HCT116 (cell line): ENCODE data around the gene EXOSC7.

ENCODE experiments used
- JUND ChIP-seq: IDR thresholded peaks from 2 replicates; pipeline ENCODE4 v1.6.1; 2012
- POLR2AphosphoS5 ChIP-seq: IDR thresholded peaks from 2 replicates; pipeline ENCODE4 v1.6.1; 2011; ENCODE audit warnings: mild to moderate bottlenecking, low read depth, low read length, moderate library complexity
- RAD21 ChIP-seq: IDR thresholded peaks from 2 replicates; pipeline ENCODE4 v1.6.1; 2012; ENCODE audit warnings: low read depth, mild to moderate bottlenecking
- REST ChIP-seq: IDR thresholded peaks from 2 replicates; pipeline ENCODE4 v1.6.1; 2012; ENCODE audit warnings: low read depth
- TCF7L2 ChIP-seq: IDR thresholded peaks from 2 replicates; pipeline ENCODE4 v1.7.0; 2011; ENCODE audit warnings: borderline replicate concordance, inconsistent platforms; ENCODE audit not compliant: insufficient read depth, insufficient read length; ENCODE audit errors: extremely low read depth
- YY1 ChIP-seq: IDR thresholded peaks from 2 replicates; pipeline ENCODE4 v1.6.1; 2011; ENCODE audit warnings: low read length, low read depth, moderate library complexity, mild to moderate bottlenecking; ENCODE audit not compliant: insufficient replicate concordance; ENCODE audit errors: extremely low read depth
- TF ChIP-seq, protein P1 (sequence below), 3 experiments: fragments of 200-600 bp in 1 of 3; sonication (generic) in 1 of 3; IDR thresholded peaks in 2 of 3; conservative IDR thresholded peaks in 1 of 3; 2 replicates each; pipeline ENCODE4 v1.5.1; 2012 to 2017; ENCODE audit warnings: low read depth in 2 of 3, low read length in 2 of 3, antibody characterized with exemption in 1 of 3, borderline replicate concordance in 1 of 3, control low read depth in 1 of 3, mild to moderate bottlenecking in 1 of 3, mixed read lengths in 1 of 3, mixed run types in 1 of 3, moderate library complexity in 1 of 3; ENCODE audit not compliant: insufficient read depth in 1 of 3
- TF ChIP-seq, protein P2 (sequence below): IDR thresholded peaks from 2 replicates; pipeline ENCODE4 v1.6.1; 2012

DNA sequence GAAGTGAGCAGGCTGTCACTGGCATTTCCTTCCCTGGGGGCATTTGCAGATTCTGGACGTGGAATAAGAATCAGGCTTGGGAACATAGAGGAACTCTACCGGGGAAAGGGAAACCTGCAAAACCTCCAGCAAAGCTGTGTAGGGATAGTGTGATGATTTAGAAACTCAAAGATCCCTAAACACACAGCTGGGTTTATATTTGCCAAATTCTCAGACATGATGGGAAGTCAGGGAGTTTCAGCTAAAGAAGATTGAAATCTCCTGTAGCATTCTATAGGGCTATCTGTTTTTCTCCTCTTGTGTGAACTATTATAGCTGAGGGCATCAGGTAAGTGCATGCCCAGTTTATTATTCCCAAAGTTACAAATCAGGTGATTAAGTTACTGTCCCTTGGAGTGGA is 40.9 kb downstream of the EXOSC7 start:
- TF ChIP-seq REST (no peak), POLR2AphosphoS5 (no peak), JUND (no peak), TCF7L2 (no peak), YY1 (no peak), RAD21 (no peak)
- TF ChIP-seq, protein P1, sequence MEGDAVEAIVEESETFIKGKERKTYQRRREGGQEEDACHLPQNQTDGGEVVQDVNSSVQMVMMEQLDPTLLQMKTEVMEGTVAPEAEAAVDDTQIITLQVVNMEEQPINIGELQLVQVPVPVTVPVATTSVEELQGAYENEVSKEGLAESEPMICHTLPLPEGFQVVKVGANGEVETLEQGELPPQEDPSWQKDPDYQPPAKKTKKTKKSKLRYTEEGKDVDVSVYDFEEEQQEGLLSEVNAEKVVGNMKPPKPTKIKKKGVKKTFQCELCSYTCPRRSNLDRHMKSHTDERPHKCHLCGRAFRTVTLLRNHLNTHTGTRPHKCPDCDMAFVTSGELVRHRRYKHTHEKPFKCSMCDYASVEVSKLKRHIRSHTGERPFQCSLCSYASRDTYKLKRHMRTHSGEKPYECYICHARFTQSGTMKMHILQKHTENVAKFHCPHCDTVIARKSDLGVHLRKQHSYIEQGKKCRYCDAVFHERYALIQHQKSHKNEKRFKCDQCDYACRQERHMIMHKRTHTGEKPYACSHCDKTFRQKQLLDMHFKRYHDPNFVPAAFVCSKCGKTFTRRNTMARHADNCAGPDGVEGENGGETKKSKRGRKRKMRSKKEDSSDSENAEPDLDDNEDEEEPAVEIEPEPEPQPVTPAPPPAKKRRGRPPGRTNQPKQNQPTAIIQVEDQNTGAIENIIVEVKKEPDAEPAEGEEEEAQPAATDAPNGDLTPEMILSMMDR (IDR thresholded peaks at IDR 0.05 in 2 of 3, conservative IDR thresholded peaks at IDR 0.05 in 1 of 3; ENCODE audit: borderline replicate concordance in 1 of 3, insufficient read depth in 1 of 3, low read depth in 2 of 3, low read length in 2 of 3), result no peak
- TF ChIP-seq, protein P2, sequence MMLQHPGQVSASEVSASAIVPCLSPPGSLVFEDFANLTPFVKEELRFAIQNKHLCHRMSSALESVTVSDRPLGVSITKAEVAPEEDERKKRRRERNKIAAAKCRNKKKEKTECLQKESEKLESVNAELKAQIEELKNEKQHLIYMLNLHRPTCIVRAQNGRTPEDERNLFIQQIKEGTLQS, result no peak
